ENCODE results near the gene PTPRF. TPM values are rescaled to one million over a fixed set of nuclear protein-coding genes. Genes with fewer than 3 reads are reported as not detected.

Gene PTPRF
- total and polyA plus RNA-seq, 3 experiments from 2014 or later, result 0.39 to 0.47 TPM; not detected in 1

- Mint-ChIP-seq H3K4me1 (peaks cover 13 to 15% (median 14%) of the 10 kb centered on the region in 3 donors), H3K27ac (peak overlapping the region in 1 of 8 donors; percentile 18), H3K4me3 (no peak overlapping the region), H3K9me3 (no peaks in the 10 kb centered on the region), H3K36me3 (peaks cover 16 to 79% (median 33%) of the 10 kb centered on the region in 3 donors), H3K27me3 (peaks cover 0 to 2% of the 10 kb centered on the region in 2 donors)
- no peaks in the 10 kb centered on the region for H3K9me3 ChIP-seq (ENCODE audit: low read length)
- no peaks in the 10 kb centered on the region for H3K4me1 ChIP-seq (ENCODE audit: insufficient read depth, low read length)
- DNase-seq, result no peak
- no peak overlapping the region for H3K4me3 ChIP-seq (ENCODE audit: low read length)
- peaks cover 58% of the 10 kb centered on the region for H3K36me3 ChIP-seq (ENCODE audit: insufficient read depth, low read length)
- H3K27me3 ChIP-seq (ENCODE audit: insufficient read depth, low read length, poor library complexity, severe bottlenecking), result no peaks in the 10 kb centered on the region
- H3K27ac ChIP-seq (ENCODE audit: low read depth, low read length), result no peak overlapping the region
- ChIA-PET CTCF (no interaction called here), POLR2A (no interaction called here)
These were observed 141.1 kb downstream of the PTPRF start for GRCh38 chr1:43671626-43672330.

DNA sequence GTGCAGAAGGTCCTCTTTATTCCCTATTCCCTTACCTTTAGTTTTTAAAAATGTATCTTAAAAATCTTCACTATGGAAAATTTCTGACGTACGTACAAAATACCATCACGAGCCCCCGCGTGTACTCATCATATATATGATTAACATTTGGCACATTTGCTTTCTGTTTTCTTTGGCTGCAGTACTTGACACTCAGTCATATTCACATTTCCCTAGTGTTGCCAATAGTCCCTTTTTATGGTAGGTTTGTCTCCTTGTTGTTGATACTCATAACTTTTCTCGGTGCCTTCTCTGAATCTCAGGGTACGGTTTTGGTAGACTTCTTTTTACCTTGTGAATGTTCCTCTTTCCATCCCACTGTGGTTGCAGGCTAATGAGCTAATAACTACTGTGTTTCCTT lies 142.6 kb downstream of the PTPRF start:
- H3K27ac ChIP-seq (ENCODE audit: low read depth, low read length), result no peak overlapping the region
- Mint-ChIP-seq H3K27me3 (peaks cover 0 to 2% of the 10 kb centered on the region in 2 donors), H3K36me3 (peaks cover 12 to 76% (median 32%) of the 10 kb centered on the region in 3 donors), H3K9me3 (no peaks in the 10 kb centered on the region), H3K4me3 (no peak overlapping the region), H3K27ac (peak overlapping the region in 1 of 8 donors; percentile 36), H3K4me1 (peaks cover 16 to 25% (median 24%) of the 10 kb centered on the region in 3 donors)
- ChIA-PET POLR2A (interaction anchor here (0.5 kb wide), 1 partner anchor 17 kb away, joined by 9 read pairs; no protein-coding TSS in a partner anchor), CTCF (no interaction called here)
- no peak overlapping the region for H3K4me3 ChIP-seq (ENCODE audit: low read length)
- H3K9me3 ChIP-seq (ENCODE audit: low read length), result no peaks in the 10 kb centered on the region
- no peak for DNase-seq
- no peaks in the 10 kb centered on the region for H3K27me3 ChIP-seq (ENCODE audit: insufficient read depth, low read length, poor library complexity, severe bottlenecking)
- no peaks in the 10 kb centered on the region for H3K4me1 ChIP-seq (ENCODE audit: insufficient read depth, low read length)
- peaks cover 46% of the 10 kb centered on the region for H3K36me3 ChIP-seq (ENCODE audit: insufficient read depth, low read length)

Other genes starting within 250 kb of the PTPRF start
- not detected for gene C1orf210, start 245.3 kb upstream of the PTPRF start, total RNA-seq
- gene C1orf210, start 245.3 kb upstream of the PTPRF start, polyA plus RNA-seq, result not detected
- gene TIE1, start 229.9 kb upstream of the PTPRF start, total RNA-seq, result under 1 TPM; 0.31 to 0.33 TPM
- gene TIE1, start 229.9 kb upstream of the PTPRF start, polyA plus RNA-seq, result not detected
- not detected for gene MPL, start 193.1 kb upstream of the PTPRF start, total RNA-seq
- gene MPL, start 193.1 kb upstream of the PTPRF start, polyA plus RNA-seq, result not detected
- gene CDC20, start 171.9 kb upstream of the PTPRF start, total RNA-seq, result 100 to 1,000 TPM; 118 to 129 TPM
- gene CDC20, start 171.9 kb upstream of the PTPRF start, polyA plus RNA-seq, result 0.37 TPM
- gene ELOVL1, start 162.9 kb upstream of the PTPRF start, total RNA-seq, result 10 to 100 TPM; 89.1 to 98.8 TPM
- gene ELOVL1, start 162.9 kb upstream of the PTPRF start, polyA plus RNA-seq, result 83.9 TPM
- 10 to 100 TPM; 40.5 to 41.3 TPM for gene MED8, start 141.1 kb upstream of the PTPRF start, total RNA-seq
- 36.7 TPM for gene MED8, start 141.1 kb upstream of the PTPRF start, polyA plus RNA-seq
- 10 to 100 TPM; 34.4 to 35.1 TPM for gene SZT2, start 141.0 kb upstream of the PTPRF start, total RNA-seq
- 7.2 TPM for gene SZT2, start 141.0 kb upstream of the PTPRF start, polyA plus RNA-seq
- gene HYI, start 77.0 kb upstream of the PTPRF start, total RNA-seq, result 1 to 10 TPM; 5.5 to 5.7 TPM
- gene HYI, start 77.0 kb upstream of the PTPRF start, polyA plus RNA-seq, result 2.4 TPM
- gene KDM4A, start 119.3 kb downstream of the PTPRF start, total RNA-seq, result 10 to 100 TPM; 28.4 to 33.9 TPM
- 10.9 TPM for gene KDM4A, start 119.3 kb downstream of the PTPRF start, polyA plus RNA-seq
- gene ST3GAL3, start 176.7 kb downstream of the PTPRF start, total RNA-seq, result 10 to 100 TPM in 1 of 2 experiments, 1 to 10 TPM in 1; 9.7 to 10.1 TPM
- gene ST3GAL3, start 176.7 kb downstream of the PTPRF start, polyA plus RNA-seq, result 9.7 TPM